ENCODE results near the gene MINDY4.

The MINDY4 gene

GRCh38 chr7:30841025-30841735, 70.0 kb downstream of the MINDY4 start:
- no peak overlapping the region for H3K27ac ChIP-seq (ENCODE audit: extremely low read depth, low read depth, low read length)

GRCh38 chr7:30841801-30842541, 70.8 kb downstream of the MINDY4 start:
- Histone ChIP-seq H3K4me3 (ENCODE audit: low read depth, low read length) (no peak overlapping the region), H3K4me1 (ENCODE audit: control insufficient read depth, insufficient read depth, low read length) (no peaks in the 10 kb centered on the region), H3K9me3 (ENCODE audit: control insufficient read depth, insufficient read depth, low read depth, low read length) (no peaks in the 10 kb centered on the region), H3K36me3 (ENCODE audit: control insufficient read depth in 2 of 2, insufficient read depth in 1 of 2, low read length in 2 of 2) (no peaks in the 10 kb centered on the region), H3K27ac (ENCODE audit: extremely low read depth, low read depth, low read length) (no peak overlapping the region)
- TF ChIP-seq ZNF433 (tag by site-specific recombination; IDR thresholded peaks at IDR 0.05; ENCODE audit: low read depth) (no peak), ZNF654 (tag by site-specific recombination; IDR thresholded peaks at IDR 0.05; ENCODE audit: low read depth) (no peak), ZNF202 (tag by site-specific recombination; IDR thresholded peaks at IDR 0.05; ENCODE audit: borderline replicate concordance) (no peak), KLF7 (tag by site-specific recombination; IDR thresholded peaks at IDR 0.05; ENCODE audit: borderline replicate concordance) (no peak), ZNF501 (tag by site-specific recombination; IDR thresholded peaks at IDR 0.05) (no peak), ZNF660 (tag by site-specific recombination; IDR thresholded peaks at IDR 0.05) (no peak), SP3 (tag by site-specific recombination; IDR thresholded peaks at IDR 0.05) (no peak), ZNF146 (tag by site-specific recombination; IDR thresholded peaks at IDR 0.05) (no peak), ZBTB17 (tag by site-specific recombination; IDR thresholded peaks at IDR 0.05) (no peak), ZNF521 (tag by site-specific recombination; IDR thresholded peaks at IDR 0.05) (no peak), SP2 (tag by site-specific recombination; IDR thresholded peaks at IDR 0.05) (no peak), ZNF114 (tag by site-specific recombination; IDR thresholded peaks at IDR 0.05) (no peak)
- TF ChIP-seq, protein P1, sequence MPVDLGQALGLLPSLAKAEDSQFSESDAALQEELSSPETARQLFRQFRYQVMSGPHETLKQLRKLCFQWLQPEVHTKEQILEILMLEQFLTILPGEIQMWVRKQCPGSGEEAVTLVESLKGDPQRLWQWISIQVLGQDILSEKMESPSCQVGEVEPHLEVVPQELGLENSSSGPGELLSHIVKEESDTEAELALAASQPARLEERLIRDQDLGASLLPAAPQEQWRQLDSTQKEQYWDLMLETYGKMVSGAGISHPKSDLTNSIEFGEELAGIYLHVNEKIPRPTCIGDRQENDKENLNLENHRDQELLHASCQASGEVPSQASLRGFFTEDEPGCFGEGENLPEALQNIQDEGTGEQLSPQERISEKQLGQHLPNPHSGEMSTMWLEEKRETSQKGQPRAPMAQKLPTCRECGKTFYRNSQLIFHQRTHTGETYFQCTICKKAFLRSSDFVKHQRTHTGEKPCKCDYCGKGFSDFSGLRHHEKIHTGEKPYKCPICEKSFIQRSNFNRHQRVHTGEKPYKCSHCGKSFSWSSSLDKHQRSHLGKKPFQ (tag by site-specific recombination; IDR thresholded peaks at IDR 0.05), result no peak
- ChIA-PET POLR2A (no interaction called here), CTCF (no interaction called here)

More at GRCh38 chr7:30841025-30841735, 70.0 kb downstream of the MINDY4 start:
- Histone ChIP-seq H3K36me3 (ENCODE audit: control insufficient read depth in 2 of 2, insufficient read depth in 1 of 2, low read length in 2 of 2) (no peaks in the 10 kb centered on the region), H3K4me1 (ENCODE audit: control insufficient read depth, insufficient read depth, low read length) (no peaks in the 10 kb centered on the region), H3K4me3 (ENCODE audit: low read depth, low read length) (no peak overlapping the region), H3K9me3 (ENCODE audit: control insufficient read depth, insufficient read depth, low read depth, low read length) (no peaks in the 10 kb centered on the region)
- ChIA-PET CTCF (no interaction called here), POLR2A (no interaction called here)
- TF ChIP-seq, protein P2, sequence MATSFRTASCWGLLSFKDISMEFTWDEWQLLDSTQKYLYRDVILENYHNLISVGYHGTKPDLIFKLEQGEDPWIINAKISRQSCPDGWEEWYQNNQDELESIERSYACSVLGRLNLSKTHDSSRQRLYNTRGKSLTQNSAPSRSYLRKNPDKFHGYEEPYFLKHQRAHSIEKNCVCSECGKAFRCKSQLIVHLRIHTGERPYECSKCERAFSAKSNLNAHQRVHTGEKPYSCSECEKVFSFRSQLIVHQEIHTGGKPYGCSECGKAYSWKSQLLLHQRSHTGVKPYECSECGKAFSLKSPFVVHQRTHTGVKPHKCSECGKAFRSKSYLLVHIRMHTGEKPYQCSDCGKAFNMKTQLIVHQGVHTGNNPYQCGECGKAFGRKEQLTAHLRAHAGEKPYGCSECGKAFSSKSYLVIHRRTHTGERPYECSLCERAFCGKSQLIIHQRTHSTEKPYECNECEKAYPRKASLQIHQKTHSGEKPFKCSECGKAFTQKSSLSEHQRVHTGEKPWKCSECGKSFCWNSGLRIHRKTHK (tag by site-specific recombination; IDR thresholded peaks at IDR 0.05), result no peak
- TF ChIP-seq ZNF114 (tag by site-specific recombination; IDR thresholded peaks at IDR 0.05) (no peak), ZIC2 (tag by site-specific recombination; IDR thresholded peaks at IDR 0.05) (no peak), MEIS1 (CRISPR knock-in tag; IDR thresholded peaks at IDR 0.05; ENCODE audit: borderline replicate concordance) (no peak)
- TF ChIP-seq, protein P3, sequence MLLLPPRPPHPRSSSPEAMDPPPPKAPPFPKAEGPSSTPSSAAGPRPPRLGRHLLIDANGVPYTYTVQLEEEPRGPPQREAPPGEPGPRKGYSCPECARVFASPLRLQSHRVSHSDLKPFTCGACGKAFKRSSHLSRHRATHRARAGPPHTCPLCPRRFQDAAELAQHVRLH (tag by site-specific recombination; IDR thresholded peaks at IDR 0.05), result no peak
